A549 (cell line): ENCODE measurements around the gene NCAM2.

Experiments
- BHLHE40 ChIP-seq: IDR thresholded peaks from 2 replicates; pipeline ENCODE4 v1.6.1; 2012; ENCODE audit warnings: low read depth, low read length, inconsistent platforms
- EP300 ChIP-seq, 2 experiments: fragments of >200 bp; sonication (Bioruptor Twin); formaldehyde crosslinking; IDR thresholded peaks; 2 replicates in 1 of 2; 3 replicates in 1 of 2; pipeline ENCODE4 v1.6.1; 2016 to 2017
- JUN ChIP-seq, 2 experiments: fragments of >200 bp; sonication (Bioruptor Twin); formaldehyde crosslinking; IDR thresholded peaks; 2 replicates in 1 of 2; 3 replicates in 1 of 2; pipeline ENCODE4 v1.6.1; 2016 to 2017
- MYC ChIP-seq: IDR thresholded peaks from 2 replicates; pipeline ENCODE4 v1.6.1; 2012; ENCODE audit warnings: mild to moderate bottlenecking, inconsistent platforms, low read length, improper control_type of control experiment, borderline replicate concordance
- POLR2A ChIP-seq: IDR thresholded peaks from 2 replicates; pipeline ENCODE4 v1.6.1; 2012; ENCODE audit warnings: mild to moderate bottlenecking, low read length
- TF ChIP-seq, protein P1 (sequence below): fragments of >200 bp; sonication (Bioruptor Twin); formaldehyde crosslinking; IDR thresholded peaks from 3 replicates; pipeline ENCODE4 v1.5.1; 2016
- TF ChIP-seq, protein P2 (sequence below): fragments of 200-600 bp; sonication (generic); IDR thresholded peaks from 2 replicates; pipeline ENCODE4 v1.6.1; 2016; ENCODE audit warnings: antibody characterized with exemption, mild to moderate bottlenecking, moderate library complexity

DNA sequence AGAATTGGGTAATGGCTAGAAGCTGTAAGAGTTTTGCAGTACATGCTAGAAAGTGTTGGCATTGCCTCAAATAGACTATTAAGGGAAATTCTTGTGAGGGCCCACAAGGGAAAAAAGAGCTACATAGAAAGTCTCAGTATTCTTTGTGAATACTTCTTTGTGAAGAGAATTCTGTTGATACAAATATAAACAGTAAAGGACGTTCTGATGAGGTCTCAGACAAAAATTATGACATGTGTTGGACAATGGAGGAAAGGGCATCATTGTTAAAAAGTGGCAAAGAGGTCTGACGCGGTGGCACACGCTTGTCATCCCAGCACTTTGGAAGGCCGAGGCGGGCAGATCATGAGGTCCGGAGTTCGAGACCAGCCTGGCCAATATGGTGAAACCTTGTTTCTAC, 458.9 kb downstream of the NCAM2 start:
- no peak for TF ChIP-seq POLR2A
- no peak for TF ChIP-seq EP300 (IDR thresholded peaks at IDR 0.05)
- TF ChIP-seq JUN (IDR thresholded peaks at IDR 0.05), result no peak
- TF ChIP-seq, protein P1, sequence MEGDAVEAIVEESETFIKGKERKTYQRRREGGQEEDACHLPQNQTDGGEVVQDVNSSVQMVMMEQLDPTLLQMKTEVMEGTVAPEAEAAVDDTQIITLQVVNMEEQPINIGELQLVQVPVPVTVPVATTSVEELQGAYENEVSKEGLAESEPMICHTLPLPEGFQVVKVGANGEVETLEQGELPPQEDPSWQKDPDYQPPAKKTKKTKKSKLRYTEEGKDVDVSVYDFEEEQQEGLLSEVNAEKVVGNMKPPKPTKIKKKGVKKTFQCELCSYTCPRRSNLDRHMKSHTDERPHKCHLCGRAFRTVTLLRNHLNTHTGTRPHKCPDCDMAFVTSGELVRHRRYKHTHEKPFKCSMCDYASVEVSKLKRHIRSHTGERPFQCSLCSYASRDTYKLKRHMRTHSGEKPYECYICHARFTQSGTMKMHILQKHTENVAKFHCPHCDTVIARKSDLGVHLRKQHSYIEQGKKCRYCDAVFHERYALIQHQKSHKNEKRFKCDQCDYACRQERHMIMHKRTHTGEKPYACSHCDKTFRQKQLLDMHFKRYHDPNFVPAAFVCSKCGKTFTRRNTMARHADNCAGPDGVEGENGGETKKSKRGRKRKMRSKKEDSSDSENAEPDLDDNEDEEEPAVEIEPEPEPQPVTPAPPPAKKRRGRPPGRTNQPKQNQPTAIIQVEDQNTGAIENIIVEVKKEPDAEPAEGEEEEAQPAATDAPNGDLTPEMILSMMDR, result no peak
- TF ChIP-seq BHLHE40, result no peak
- TF ChIP-seq, protein P2, sequence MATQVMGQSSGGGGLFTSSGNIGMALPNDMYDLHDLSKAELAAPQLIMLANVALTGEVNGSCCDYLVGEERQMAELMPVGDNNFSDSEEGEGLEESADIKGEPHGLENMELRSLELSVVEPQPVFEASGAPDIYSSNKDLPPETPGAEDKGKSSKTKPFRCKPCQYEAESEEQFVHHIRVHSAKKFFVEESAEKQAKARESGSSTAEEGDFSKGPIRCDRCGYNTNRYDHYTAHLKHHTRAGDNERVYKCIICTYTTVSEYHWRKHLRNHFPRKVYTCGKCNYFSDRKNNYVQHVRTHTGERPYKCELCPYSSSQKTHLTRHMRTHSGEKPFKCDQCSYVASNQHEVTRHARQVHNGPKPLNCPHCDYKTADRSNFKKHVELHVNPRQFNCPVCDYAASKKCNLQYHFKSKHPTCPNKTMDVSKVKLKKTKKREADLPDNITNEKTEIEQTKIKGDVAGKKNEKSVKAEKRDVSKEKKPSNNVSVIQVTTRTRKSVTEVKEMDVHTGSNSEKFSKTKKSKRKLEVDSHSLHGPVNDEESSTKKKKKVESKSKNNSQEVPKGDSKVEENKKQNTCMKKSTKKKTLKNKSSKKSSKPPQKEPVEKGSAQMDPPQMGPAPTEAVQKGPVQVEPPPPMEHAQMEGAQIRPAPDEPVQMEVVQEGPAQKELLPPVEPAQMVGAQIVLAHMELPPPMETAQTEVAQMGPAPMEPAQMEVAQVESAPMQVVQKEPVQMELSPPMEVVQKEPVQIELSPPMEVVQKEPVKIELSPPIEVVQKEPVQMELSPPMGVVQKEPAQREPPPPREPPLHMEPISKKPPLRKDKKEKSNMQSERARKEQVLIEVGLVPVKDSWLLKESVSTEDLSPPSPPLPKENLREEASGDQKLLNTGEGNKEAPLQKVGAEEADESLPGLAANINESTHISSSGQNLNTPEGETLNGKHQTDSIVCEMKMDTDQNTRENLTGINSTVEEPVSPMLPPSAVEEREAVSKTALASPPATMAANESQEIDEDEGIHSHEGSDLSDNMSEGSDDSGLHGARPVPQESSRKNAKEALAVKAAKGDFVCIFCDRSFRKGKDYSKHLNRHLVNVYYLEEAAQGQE, result no peak
- no peak for TF ChIP-seq MYC
